Spinal cord (tissue), 10 donors: Measurements from ENCODE around the gene PXK. TPM values are rescaled to one million over a fixed set of nuclear protein-coding genes. Genes with fewer than 3 reads are reported as not detected.

Experiments used
- DNase-seq, 6 donors: peaks; one replicate each; pipeline versions ENCODE4 v3.0.0 to v3.0.0-alpha.2; 2013 to 2015; ENCODE audit warnings: low spot score in 6 of 6, low read depth in 4 of 6
- H3K27ac ChIP-seq: one replicate; pipeline ENCODE4 v1.5.1; 2013; ENCODE audit warnings: low read depth, low read length, control low read depth
- H3K27me3 ChIP-seq: one replicate; pipeline ENCODE4 v1.6.1; 2013; ENCODE audit warnings: low read length; ENCODE audit not compliant: control insufficient read depth, insufficient read depth
- H3K36me3 ChIP-seq: one replicate; pipeline ENCODE4 v1.6.1; 2013; ENCODE audit warnings: low read length; ENCODE audit not compliant: control insufficient read depth, insufficient read depth
- H3K4me1 ChIP-seq: one replicate; pipeline ENCODE4 v1.6.1; 2013; ENCODE audit warnings: low read length; ENCODE audit not compliant: control insufficient read depth, insufficient read depth
- H3K4me3 ChIP-seq: one replicate; pipeline ENCODE4 v1.5.1; 2013; ENCODE audit warnings: low read depth, low read length, control low read depth
- H3K9me3 ChIP-seq: one replicate; pipeline ENCODE4 v1.6.1; 2013; ENCODE audit warnings: low read length; ENCODE audit not compliant: control insufficient read depth, insufficient read depth
- WGBS: methylation state at CpG from one replicate; pipeline ENCODE4 v1.1.5; 2013; ENCODE audit warnings: missing lambda C conversion rate; ENCODE audit not compliant: insufficient coverage; 5-methylcytosine and 5-hydroxymethylcytosine counted together
- polyA plus RNA-seq, 2 donors: library from polyadenylated mRNA; unstranded; fragments of 120-200 nt; gene quantifications; one replicate each; pipeline ENCODE4 v1.2.1, GENCODE V29; 2013; ENCODE audit not compliant: insufficient read length in 2 of 2
- total RNA-seq, 2 donors: library from RNA; depleted of rRNA in 1 of 2; stranded (reverse); fragments of 120-200 nt in 1 of 2; fragments of >200 nt in 1 of 2; gene quantifications; one replicate each; pipeline versions ENCODE4 v1.2.3 to v1.2.4, GENCODE V29; 2013 to 2014
- donor health status: healthy.

Gene PXK
- total and polyA plus RNA-seq, 4 donors: 33.9 to 53.3 (median 43.8) TPM

DNA sequence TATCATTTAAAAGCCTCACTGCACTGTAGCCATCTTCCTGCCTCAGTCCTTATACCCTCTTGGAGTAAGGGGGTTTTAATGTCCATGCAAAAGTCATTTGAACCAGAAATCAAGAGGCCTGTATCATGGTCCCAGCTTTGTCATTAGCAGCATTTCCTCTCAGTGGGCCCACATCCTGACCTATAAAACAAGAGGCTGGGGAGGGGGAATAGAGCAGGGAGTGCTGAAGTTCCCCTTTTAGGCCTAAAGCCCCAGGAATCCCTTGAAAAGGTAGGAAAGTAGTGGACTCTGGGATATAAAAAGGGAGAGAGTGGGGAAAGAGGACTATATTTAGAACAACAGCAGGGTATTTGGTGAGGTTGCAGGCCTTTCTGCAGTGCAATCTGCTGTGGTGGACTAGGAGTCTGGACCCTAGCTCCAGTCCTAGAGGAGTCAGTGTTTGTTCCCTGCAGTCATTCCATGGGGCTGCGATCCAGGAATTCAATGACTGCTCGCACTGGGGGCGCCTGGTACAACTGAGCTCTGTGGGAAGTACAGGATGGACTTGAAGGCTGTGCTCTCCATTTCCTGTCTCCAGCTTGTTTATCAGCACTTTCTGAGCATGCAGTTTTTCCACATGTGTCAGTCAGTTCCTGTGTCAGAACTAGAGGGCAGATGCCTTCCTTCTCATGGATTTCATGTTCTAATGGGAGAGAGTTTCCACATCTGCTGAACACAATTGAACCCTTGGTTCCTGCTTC is 54.1 kb downstream of the PXK start:
- Histone ChIP-seq H3K4me1 (peaks cover 12% of the 10 kb centered on the region), H3K36me3 (peaks cover 4% of the 10 kb centered on the region), H3K9me3 (no peaks in the 10 kb centered on the region), H3K27me3 (no peaks in the 10 kb centered on the region), H3K27ac (peak overlapping the region; percentile 75), H3K4me3 (no peak overlapping the region)
- WGBS: 63% methylated on average over 3 of the region's 3 CpGs
- DNase-seq: peak in 1 of 6 donors; percentile 13

DNA sequence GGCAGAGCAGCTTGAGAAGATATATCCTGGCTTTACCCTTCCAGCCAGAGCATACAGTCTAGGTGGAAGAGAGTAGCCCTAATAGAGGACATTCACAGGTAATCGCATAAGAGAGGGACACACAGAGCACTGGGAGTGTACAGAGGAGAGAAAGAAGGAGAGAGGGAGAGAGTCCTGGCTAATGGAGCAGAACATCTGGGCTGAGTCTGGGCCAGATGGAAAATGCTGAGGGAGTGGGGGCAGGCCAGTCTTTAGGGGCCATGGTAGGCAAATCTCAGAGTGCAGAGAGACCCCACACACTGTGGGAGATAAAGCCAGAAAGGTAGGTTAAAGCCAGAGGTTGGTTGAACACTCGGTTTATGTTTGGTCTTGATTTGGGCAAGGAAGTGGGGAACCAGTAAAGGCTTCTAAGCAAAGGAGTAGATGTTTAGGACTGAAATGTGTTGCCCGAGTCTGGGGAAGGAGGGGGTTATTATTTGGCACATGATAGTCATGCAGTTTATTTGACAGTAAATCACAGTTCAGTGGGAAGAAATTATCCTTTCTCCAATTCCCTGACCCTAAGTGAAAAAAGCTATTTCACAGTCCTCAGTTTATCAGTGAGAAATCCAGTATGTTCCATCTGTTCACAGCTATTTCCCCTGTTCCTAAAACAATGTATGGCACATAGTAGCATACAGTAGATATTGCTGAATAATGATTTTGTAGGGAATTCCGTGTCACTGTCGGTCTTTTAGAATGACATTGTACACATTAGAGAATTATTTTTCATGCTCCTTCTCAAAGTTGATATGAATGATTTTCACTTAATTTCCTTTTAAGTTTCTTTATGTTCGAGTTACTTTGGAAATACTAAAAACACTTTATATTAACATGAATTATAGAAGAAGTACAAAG is 55.2 kb downstream of the PXK start:
- Histone ChIP-seq H3K4me1 (peaks cover 12% of the 10 kb centered on the region), H3K27me3 (no peaks in the 10 kb centered on the region), H3K27ac (peak overlapping the region; percentile 75), H3K9me3 (no peaks in the 10 kb centered on the region), H3K36me3 (peaks cover 4% of the 10 kb centered on the region), H3K4me3 (no peak overlapping the region)
- no peak for DNase-seq
- WGBS: 86% methylated on average over 2 of the region's 6 CpGs

DNA sequence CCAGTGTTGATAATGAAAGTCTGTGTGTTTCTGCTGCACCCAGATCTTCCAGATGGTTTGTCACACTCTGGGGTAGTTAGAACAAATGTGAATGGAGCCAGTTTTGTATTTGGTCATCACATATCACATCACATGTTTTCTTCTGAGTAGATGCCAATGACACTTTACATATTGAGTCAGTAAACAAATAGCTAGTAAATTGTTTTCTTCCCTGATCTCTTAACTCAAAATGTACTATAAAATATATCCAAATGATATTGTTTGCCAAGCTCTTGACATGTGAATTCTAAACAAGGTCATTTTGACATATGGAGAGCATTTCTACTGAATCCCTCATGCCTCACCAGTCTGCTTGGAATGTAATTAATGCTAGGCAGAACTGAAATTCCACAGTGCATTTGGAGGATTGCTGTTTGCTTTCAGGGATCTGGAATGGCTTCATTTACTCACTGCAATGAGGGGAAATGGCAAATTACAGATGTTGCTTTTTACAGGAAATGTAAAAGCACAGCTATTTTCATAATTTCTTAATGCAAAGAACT is 55.9 kb downstream of the PXK start:
- H3K4me3 ChIP-seq: no peak overlapping the region
- DNase-seq: peak in 3 of 6 donors; percentile 17 to 86 (median 83)
- no peaks in the 10 kb centered on the region for H3K9me3 ChIP-seq
- peaks cover 7% of the 10 kb centered on the region for H3K36me3 ChIP-seq
- H3K27me3 ChIP-seq: no peaks in the 10 kb centered on the region
- H3K4me1 ChIP-seq: peaks cover 12% of the 10 kb centered on the region
- peak overlapping the region; percentile 75 for H3K27ac ChIP-seq

DNA sequence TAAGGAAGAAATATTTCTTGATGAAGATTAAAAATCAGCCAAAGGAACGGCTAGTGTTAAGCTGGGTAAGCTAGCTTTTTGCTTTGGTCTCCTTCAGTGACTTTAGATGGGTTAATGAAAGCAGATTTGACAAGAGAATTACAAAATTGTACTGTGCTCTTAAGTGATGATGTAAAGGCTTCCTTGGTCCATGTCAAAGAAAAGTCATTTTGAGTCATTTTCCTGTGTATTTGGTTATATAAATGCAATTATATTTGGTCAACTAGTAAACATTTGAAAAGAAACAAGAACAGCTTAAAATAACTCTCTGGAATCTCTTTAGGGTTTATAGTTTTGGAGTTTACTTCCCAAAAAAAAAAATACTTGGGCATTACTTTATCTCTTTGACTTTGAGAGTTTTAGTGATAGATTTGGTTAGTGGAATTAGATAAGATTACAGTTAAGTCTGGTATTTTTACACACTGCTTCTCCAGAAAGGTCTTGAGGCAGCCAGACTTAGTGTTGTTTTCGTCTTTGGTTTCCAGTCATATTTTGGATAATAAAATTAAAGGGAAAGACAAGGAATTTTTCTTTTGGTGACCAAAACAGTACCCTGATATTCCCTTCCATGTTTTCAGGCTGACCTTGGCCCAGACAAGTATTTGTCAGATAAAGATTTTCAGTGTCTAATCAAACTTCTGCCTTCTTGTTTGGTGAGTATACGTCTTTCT is 58.6 kb downstream of the PXK start:
- H3K4me1 ChIP-seq: peaks cover 12% of the 10 kb centered on the region

DNA sequence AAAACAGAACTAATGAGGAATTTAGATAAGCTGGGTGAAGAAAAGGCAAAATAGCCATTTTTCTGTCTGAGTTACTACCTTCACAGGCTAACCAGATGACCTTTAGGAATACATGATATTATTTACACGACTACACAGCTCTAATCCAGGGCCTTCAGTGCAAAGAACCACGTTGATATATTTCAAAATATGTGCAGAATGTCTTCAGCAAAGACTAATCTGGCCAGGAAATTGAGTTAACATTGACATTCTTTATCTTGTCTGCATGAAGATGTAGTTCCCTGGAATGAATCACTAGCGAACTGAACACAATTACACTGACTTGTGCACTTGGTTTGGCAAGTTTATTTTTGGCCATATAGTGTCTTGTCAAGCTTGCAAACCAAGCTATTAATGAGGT is 59.5 kb downstream of the PXK start:
- DNase-seq: no peak
- Histone ChIP-seq H3K36me3 (peaks cover 6% of the 10 kb centered on the region), H3K27me3 (no peaks in the 10 kb centered on the region), H3K27ac (no peak overlapping the region), H3K9me3 (no peaks in the 10 kb centered on the region), H3K4me3 (no peak overlapping the region), H3K4me1 (peaks cover 12% of the 10 kb centered on the region)
- WGBS: 70% methylated on average over 3 of the region's 3 CpGs

More for the DNA sequence above, 58.6 kb downstream of the PXK start:
- Histone ChIP-seq H3K27ac (no peak overlapping the region), H3K9me3 (no peaks in the 10 kb centered on the region), H3K36me3 (peaks cover 3% of the 10 kb centered on the region), H3K27me3 (no peaks in the 10 kb centered on the region), H3K4me3 (no peak overlapping the region)
- WGBS: 90% methylated on average over 2 of the region's 3 CpGs
- no peak for DNase-seq

DNA sequence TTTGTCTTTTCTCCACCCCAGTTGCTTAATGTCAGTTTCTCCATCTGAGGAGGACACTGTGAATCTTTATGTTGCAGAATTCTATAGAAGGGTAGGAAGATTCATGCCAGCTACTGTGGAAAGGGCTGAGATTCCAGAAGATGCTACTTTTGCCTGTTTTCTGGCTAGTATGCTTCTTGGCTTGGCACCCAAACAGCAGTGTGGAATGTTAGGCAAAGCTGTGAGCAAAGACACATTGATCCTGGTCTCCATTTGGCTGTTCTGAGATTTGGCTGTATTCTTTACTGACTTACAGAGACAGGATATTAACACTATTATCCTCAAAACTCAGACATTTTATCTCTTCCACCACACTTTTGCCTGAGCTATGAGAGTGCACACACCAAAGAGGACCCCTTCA is 61.6 kb downstream of the PXK start:
- no peak for DNase-seq
- H3K27me3 ChIP-seq: no peaks in the 10 kb centered on the region
- H3K9me3 ChIP-seq: no peaks in the 10 kb centered on the region
- peaks cover 24% of the 10 kb centered on the region for H3K36me3 ChIP-seq
- H3K27ac ChIP-seq: no peak overlapping the region
- H3K4me1 ChIP-seq: peaks cover 6% of the 10 kb centered on the region
- no peak overlapping the region for H3K4me3 ChIP-seq

DNA sequence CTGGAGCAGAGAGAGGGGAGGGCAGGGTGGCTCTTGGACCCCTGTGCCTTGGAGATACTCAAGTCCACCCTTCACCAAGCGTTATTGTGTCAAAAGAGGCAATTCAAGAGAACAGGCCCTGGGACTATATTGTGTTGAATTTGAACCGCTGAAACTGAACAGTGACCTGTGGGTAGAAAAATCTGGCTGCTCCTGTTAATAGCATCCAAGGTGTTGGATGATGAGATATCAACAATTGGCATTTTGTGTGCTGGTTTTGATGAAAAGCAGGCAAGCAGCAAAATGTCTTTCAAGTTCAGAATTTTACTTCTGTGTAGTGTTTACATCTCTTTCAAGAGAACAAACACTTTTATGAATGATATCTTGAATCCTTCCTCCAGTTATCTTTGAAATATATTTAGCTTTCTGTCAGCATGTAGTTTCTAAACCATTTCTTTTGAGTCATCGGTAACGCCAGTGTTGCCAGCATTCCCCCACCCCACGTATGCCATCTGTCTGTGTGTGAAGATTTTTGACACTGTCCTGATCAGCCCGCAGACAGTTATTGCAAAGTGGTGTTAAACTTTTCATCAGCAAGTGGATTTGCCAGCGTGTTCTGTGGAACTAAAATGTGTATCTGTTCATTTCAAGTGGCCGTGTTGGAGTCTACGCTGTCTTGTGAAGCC is 66.1 kb downstream of the PXK start:
- 100% methylated on average over 4 of the region's 9 CpGs for WGBS
- Histone ChIP-seq H3K9me3 (no peaks in the 10 kb centered on the region), H3K27ac (no peak overlapping the region), H3K4me1 (no peaks in the 10 kb centered on the region), H3K36me3 (peaks cover 45% of the 10 kb centered on the region), H3K27me3 (no peaks in the 10 kb centered on the region), H3K4me3 (no peak overlapping the region)
- DNase-seq: peak in 1 of 6 donors; percentile 82

DNA sequence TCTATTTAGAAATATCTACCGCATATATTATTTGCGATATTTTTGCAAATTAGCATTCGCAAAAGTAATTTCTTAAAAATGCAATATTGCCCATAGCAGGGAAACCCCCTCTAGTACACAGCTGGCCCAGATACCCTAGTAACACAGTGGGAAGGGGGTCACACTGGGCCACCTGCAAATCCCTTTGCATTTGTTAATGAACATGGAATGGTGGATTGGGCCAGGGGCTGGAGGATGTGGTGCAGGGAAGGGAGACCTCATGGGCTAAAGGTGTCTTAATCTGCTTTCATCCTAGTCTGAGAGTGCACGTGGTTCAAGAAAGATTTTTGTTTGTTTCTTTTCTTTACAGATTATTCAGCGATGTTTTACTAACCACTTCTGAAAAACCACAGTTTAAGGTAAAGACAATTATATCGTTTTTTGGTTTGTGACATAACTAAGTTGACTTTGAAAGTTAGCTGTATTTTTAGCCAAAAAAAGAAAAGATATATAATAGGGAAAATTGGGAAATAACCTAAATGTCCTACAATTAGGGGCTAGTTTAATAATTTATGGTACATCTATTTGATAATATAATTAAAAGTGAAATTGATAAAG is 70.9 kb downstream of the PXK start:
- no CpG with 5 or more reads among the region's 6 CpGs for WGBS
- Histone ChIP-seq H3K27ac (no peak overlapping the region), H3K4me3 (no peak overlapping the region), H3K36me3 (peaks cover 39% of the 10 kb centered on the region), H3K27me3 (no peaks in the 10 kb centered on the region), H3K4me1 (no peaks in the 10 kb centered on the region), H3K9me3 (no peaks in the 10 kb centered on the region)
- DNase-seq: no peak

DNA sequence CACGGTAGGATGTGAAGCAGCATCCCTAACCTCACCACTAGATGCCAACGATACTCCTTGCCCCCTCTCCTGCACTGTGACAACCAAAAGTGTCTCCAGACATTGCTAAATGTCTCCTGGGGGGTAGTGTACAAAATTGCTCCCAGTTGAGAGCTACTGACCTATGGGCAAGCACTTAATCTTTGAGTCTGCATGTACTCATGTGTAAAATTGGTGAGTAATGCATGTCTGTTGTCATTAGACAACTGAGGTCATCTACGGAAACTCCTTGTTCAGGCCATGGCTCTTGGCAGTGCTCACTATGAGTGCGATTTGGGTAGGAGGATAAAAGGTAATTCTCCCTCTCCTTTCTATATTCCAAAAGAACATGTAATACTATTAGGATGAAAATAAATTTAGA is 71.7 kb downstream of the PXK start:
- Histone ChIP-seq H3K4me1 (no peaks in the 10 kb centered on the region), H3K27ac (no peak overlapping the region), H3K9me3 (no peaks in the 10 kb centered on the region), H3K4me3 (no peak overlapping the region), H3K27me3 (no peaks in the 10 kb centered on the region), H3K36me3 (peaks cover 34% of the 10 kb centered on the region)
- no peak for DNase-seq
- no CpG with 5 or more reads among the region's 4 CpGs for WGBS
